Left ventricle myocardium inferior (tissue), 1 donor: ENCODE measurements around the gene OVCH1. TPM values are rescaled to one million over a fixed set of nuclear protein-coding genes. Genes with fewer than 3 reads are reported as not detected.
"Not testable (repeated sequence)": the region's sequence is repeated elsewhere in the genome, so short reads cannot be mapped to it uniquely, and the experiment has no call there.

Source experiments
- DNase-seq: peaks from one replicate; pipeline ENCODE4 v3.0.0-alpha.2; 2020
- H3K27ac ChIP-seq: fragments of 200-600 bp; replicated peaks from 2 replicates; pipeline ENCODE4 v1.8.0; 2021
- H3K27me3 ChIP-seq: fragments of 200-600 bp; 2 replicates; pipeline ENCODE4 v1.8.0; 2021; ENCODE audit warnings: low read depth
- H3K36me3 ChIP-seq: fragments of 200-600 bp; 2 replicates; pipeline ENCODE4 v1.8.0; 2021
- H3K4me1 ChIP-seq: fragments of 200-600 bp; 2 replicates; pipeline ENCODE4 v1.8.0; 2021
- H3K4me3 ChIP-seq: fragments of 200-600 bp; 2 replicates; pipeline ENCODE4 v1.8.0; 2021; ENCODE audit warnings: mild to moderate bottlenecking, moderate library complexity
- H3K9me3 ChIP-seq: fragments of 200-600 bp; replicated peaks from 2 replicates; pipeline ENCODE4 v1.8.0; 2021
- CTCF ChIP-seq: fragments of 200-600 bp; IDR thresholded peaks from 2 replicates; pipeline ENCODE4 v1.8.0; 2021; ENCODE audit warnings: antibody characterized with exemption, mild to moderate bottlenecking, borderline replicate concordance
- intact Hi-C: fragments of 100-400 bp; cut with micrococcal nuclease; formaldehyde crosslinking; loops from one replicate; pipeline ENCODE4 v1.11.0; 2022
- total RNA-seq: library from RNA; stranded (reverse); fragmentation: NEBNext Ultra II Directional; extraction: Animal tissue kit (Norgen Biotek cat#: 25700); gene quantifications from one replicate; pipeline ENCODE4 v1.2.1, GENCODE V29; 2021
- donor health status: DM: no; HTN: yes; CAD: no; lungs with severe emphysema.

The OVCH1 gene
- total RNA-seq, 1 donor from 2014 or later = 0.25 TPM

DNA sequence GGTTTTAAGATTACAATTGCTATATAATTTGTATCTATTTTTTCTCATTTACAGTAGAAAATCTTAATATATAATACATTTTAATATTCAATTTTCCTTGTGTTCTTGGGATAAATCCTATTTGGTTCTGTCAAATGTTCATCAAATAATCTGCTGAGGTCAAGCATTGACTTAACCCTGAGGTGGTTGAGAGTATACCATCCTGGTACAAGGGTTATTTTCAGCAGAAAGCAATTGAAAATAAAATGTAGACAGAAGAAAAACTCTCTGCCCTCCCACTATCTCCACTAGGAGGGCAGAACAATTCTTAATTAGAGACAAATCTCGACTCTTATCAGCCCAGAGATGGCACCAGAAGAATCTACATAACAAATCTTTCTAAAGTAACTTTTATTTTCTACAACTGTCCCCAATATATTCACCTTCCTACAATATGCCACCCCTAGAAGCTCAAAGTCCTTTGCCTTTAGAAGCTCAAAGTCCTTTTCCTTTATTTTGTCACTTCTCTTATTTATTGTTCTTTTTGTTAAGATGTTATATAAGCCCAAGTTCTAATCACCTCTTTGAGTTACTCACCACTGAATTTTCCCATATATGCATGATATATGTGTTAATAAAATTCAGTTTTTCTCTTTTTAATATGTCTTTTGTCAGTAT, 58.6 kb downstream of the OVCH1 start:
- DNase-seq = no peak
- intact Hi-C loops = no loop called here
- no peak for TF ChIP-seq CTCF
- Histone ChIP-seq H3K36me3 (no peaks in the 10 kb centered on the region), H3K9me3 (no peaks in the 10 kb centered on the region), H3K4me3 (no peak overlapping the region), H3K27me3 (no peaks in the 10 kb centered on the region), H3K27ac (no peak overlapping the region), H3K4me1 (no peaks in the 10 kb centered on the region)

DNA sequence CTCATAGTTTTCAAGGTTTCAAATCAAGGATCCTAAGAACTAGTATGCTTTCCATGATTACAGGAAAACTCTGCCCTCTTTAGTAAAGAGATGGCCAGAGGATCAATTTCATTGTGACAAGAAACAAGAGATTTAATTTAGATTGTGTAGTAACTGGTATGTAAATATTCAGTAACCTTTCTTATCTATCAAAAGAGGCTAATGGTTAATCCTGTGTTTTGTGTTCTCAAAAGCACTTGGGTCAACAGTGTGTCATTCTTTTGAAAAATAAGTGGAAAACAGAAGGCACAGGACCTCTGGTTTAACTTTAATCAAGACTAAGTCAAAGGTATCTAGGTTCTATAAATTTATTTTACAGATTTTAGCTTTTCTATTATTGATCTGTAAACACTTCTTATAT, 59.9 kb downstream of the OVCH1 start:
- Histone ChIP-seq H3K27ac (no peak overlapping the region), H3K4me1 (no peaks in the 10 kb centered on the region), H3K27me3 (no peaks in the 10 kb centered on the region), H3K36me3 (no peaks in the 10 kb centered on the region), H3K9me3 (no peaks in the 10 kb centered on the region), H3K4me3 (no peak overlapping the region)
- no peak for DNase-seq
- intact Hi-C loops = no loop called here
- no peak for TF ChIP-seq CTCF

- H3K36me3 ChIP-seq, H3K27ac ChIP-seq, DNase-seq, H3K9me3 ChIP-seq, H3K4me3 ChIP-seq, H3K27me3 ChIP-seq, H3K4me1 ChIP-seq, intact Hi-C loops: not testable (repeated sequence)
Measured at GRCh38 chr12:29436815-29437214, 60.7 kb downstream of the OVCH1 start.

DNA sequence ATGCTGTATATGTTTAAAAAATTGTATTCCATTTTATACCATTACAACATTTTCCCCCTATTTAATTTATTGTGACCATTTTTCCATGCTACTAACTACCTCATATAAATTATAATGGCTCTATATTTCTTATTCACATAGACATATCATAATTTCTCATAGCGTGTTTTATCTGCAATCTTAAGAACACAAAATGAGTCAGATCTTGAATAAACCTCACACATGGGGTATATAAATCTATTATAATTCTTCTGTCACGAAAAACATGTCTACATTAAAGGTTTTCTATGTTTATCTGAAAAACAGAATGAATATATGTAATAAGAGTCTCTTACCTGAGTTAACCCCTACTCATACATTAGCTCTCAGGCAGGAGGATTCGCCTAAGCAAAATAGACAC, 66.0 kb downstream of the OVCH1 start:
- Histone ChIP-seq H3K4me1 (no peaks in the 10 kb centered on the region), H3K4me3 (no peak overlapping the region), H3K9me3 (no peaks in the 10 kb centered on the region), H3K36me3 (no peaks in the 10 kb centered on the region), H3K27ac (no peak overlapping the region), H3K27me3 (no peaks in the 10 kb centered on the region)
- intact Hi-C loops = no loop called here
- no peak for TF ChIP-seq CTCF
- no peak for DNase-seq

DNA sequence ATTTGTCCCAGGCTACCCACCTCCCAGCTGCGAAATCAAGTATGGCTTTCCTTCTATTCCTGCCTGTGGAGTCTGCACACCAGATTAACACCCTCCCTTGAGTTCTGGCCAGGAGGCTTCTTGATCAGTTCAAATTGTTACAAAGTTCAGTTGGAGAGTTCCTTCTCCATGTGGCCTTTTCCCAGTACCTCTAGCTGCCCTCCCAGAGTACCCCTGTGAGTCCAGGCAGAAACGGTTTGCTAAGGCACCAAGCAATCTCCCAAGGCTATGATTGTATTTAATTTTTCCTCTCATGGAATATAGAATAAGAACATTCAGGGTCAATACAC, 66.8 kb downstream of the OVCH1 start:
- no peak for TF ChIP-seq CTCF
- Histone ChIP-seq H3K27me3 (no peaks in the 10 kb centered on the region), H3K4me3 (no peak overlapping the region), H3K4me1 (no peaks in the 10 kb centered on the region), H3K27ac (no peak overlapping the region), H3K36me3 (no peaks in the 10 kb centered on the region), H3K9me3 (no peaks in the 10 kb centered on the region)
- intact Hi-C loops = no loop called here
- no peak for DNase-seq

GRCh38 chr12:29429999-29430715, 67.3 kb downstream of the OVCH1 start:
- Histone ChIP-seq H3K36me3 (no peaks in the 10 kb centered on the region), H3K27ac (no peak overlapping the region), H3K4me1 (no peaks in the 10 kb centered on the region), H3K9me3 (no peaks in the 10 kb centered on the region), H3K4me3 (no peak overlapping the region), H3K27me3 (no peaks in the 10 kb centered on the region)
- no peak for DNase-seq
- TF ChIP-seq CTCF = no peak
- intact Hi-C loops = no loop called here
